ENCODE data around the gene ARHGEF4.

Gene ARHGEF4

DNA sequence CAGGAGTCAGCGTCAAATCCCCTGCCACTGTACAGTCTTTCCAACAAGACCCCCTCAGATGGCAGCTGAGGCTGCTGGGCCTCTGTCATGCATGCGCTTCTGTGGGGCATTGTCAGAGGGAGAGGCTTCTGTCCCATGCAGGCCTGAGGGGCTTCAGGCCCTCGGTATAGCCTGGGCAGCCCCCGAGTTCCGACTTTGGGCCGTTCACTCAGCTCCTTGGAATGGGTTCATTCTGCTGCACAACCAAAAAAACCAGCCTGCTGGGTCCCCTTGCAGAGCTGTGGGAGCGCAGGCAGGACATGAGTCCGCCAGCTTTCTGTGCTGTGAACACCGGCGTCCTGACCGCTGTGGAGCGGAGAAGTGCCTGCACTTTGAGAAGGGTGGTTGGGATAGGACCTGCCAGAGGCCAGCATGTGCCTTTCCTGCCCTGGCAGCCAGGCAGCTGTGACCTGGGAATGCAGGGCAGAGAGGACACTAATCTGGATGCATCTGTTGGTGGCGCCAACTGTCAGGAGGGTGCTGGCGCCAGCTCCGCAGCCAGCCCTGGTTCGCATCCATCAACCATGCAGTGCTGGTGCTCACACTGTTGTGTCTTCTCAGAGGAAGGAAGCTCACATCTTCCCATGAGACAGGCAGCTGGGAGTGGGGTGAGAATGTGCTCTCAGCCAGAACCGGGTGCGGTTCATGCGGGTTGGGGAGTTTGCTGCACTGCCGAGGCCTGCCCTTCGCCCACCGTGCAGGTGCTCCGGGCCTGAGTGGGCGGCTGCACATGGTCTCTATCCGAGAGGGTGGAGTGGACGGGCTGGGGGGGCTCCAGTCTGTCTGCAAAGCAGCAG, 14.3 kb downstream of the ARHGEF4 start:
- Histone ChIP-seq H3K4me2 (ENCODE audit: low read depth, low read length) (no peak overlapping the region), H3K9ac (ENCODE audit: low read length) (no peak overlapping the region)
- DNase-seq: no peak

GRCh38 chr2:130851624-130852382, 15.1 kb downstream of the ARHGEF4 start:
- Histone ChIP-seq H3K27ac (ENCODE audit: low read length) (no peak overlapping the region), H3K9me2 (replicated peaks; ENCODE audit: insufficient read depth, low read length) (no peaks in the 10 kb centered on the region), H3F3A (ENCODE audit: insufficient read depth, low read length) (no peaks in the 10 kb centered on the region), H3K79me2 (ENCODE audit: low read length) (no peaks in the 10 kb centered on the region), H3K4me3 (ENCODE audit: low read length) (no peak overlapping the region), H3K4me1 (ENCODE audit: low read length) (no peaks in the 10 kb centered on the region), H4K20me1 (ENCODE audit: insufficient read depth, low read length) (no peaks in the 10 kb centered on the region), H2AFZ (ENCODE audit: low read length) (no peak overlapping the region), H3K36me3 (replicated peaks; ENCODE audit: insufficient read depth, low read length) (no peaks in the 10 kb centered on the region), H3K27me3 (replicated peaks; ENCODE audit: insufficient read depth, low read length) (no peaks in the 10 kb centered on the region), H3K9me3 (replicated peaks; ENCODE audit: insufficient read depth, low read length) (no peaks in the 10 kb centered on the region), H3K9ac (ENCODE audit: low read length) (no peak overlapping the region), H3K4me2 (ENCODE audit: low read depth, low read length) (no peak overlapping the region)
- no peak for TF ChIP-seq CTCF (IDR thresholded peaks at IDR 0.05; ENCODE audit: low read length)
- no peak for TF ChIP-seq EZH2phosphoT487 (IDR thresholded peaks at IDR 0.05; ENCODE audit: low read length)
- no peak for TF ChIP-seq EZH2 (optimal IDR thresholded peaks at IDR 0.05; ENCODE audit: low read depth, low read length)
- DNase-seq: no peak

More for the DNA sequence above, 14.3 kb downstream of the ARHGEF4 start:
- no peaks in the 10 kb centered on the region for H3F3A ChIP-seq (ENCODE audit: insufficient read depth, low read length)
- H3K4me3 ChIP-seq (ENCODE audit: low read length): no peak overlapping the region
- no peaks in the 10 kb centered on the region for H3K79me2 ChIP-seq (ENCODE audit: low read length)
- H3K27ac ChIP-seq (ENCODE audit: low read length): no peak overlapping the region
- TF ChIP-seq EZH2phosphoT487 (IDR thresholded peaks at IDR 0.05; ENCODE audit: low read length) (no peak), CTCF (IDR thresholded peaks at IDR 0.05; ENCODE audit: low read length) (no peak), EZH2 (optimal IDR thresholded peaks at IDR 0.05; ENCODE audit: low read depth, low read length) (no peak)
- no peaks in the 10 kb centered on the region for H3K9me3 ChIP-seq (replicated peaks; ENCODE audit: insufficient read depth, low read length)
- H3K9me2 ChIP-seq (replicated peaks; ENCODE audit: insufficient read depth, low read length): no peaks in the 10 kb centered on the region
- no peaks in the 10 kb centered on the region for H4K20me1 ChIP-seq (ENCODE audit: insufficient read depth, low read length)
- H3K27me3 ChIP-seq (replicated peaks; ENCODE audit: insufficient read depth, low read length): no peaks in the 10 kb centered on the region
- no peak overlapping the region for H2AFZ ChIP-seq (ENCODE audit: low read length)
- H3K36me3 ChIP-seq (replicated peaks; ENCODE audit: insufficient read depth, low read length): no peaks in the 10 kb centered on the region
- H3K4me1 ChIP-seq (ENCODE audit: low read length): no peaks in the 10 kb centered on the region

- Histone ChIP-seq H3K36me3 (replicated peaks; ENCODE audit: insufficient read depth, low read length) (no peaks in the 10 kb centered on the region), H3K79me2 (ENCODE audit: low read length) (no peaks in the 10 kb centered on the region), H3K27me3 (replicated peaks; ENCODE audit: insufficient read depth, low read length) (no peaks in the 10 kb centered on the region), H2AFZ (ENCODE audit: low read length) (no peak overlapping the region), H3K9me3 (replicated peaks; ENCODE audit: insufficient read depth, low read length) (no peaks in the 10 kb centered on the region), H3K9me2 (replicated peaks; ENCODE audit: insufficient read depth, low read length) (no peaks in the 10 kb centered on the region), H3K4me1 (ENCODE audit: low read length) (no peaks in the 10 kb centered on the region), H3K4me3 (ENCODE audit: low read length) (no peak overlapping the region), H3K4me2 (ENCODE audit: low read depth, low read length) (no peak overlapping the region), H3K9ac (ENCODE audit: low read length) (no peak overlapping the region), H3K27ac (ENCODE audit: low read length) (no peak overlapping the region), H3F3A (ENCODE audit: insufficient read depth, low read length) (no peaks in the 10 kb centered on the region), H4K20me1 (ENCODE audit: insufficient read depth, low read length) (no peaks in the 10 kb centered on the region)
- TF ChIP-seq EZH2 (optimal IDR thresholded peaks at IDR 0.05; ENCODE audit: low read depth, low read length) (no peak), CTCF (IDR thresholded peaks at IDR 0.05; ENCODE audit: low read length) (no peak), EZH2phosphoT487 (IDR thresholded peaks at IDR 0.05; ENCODE audit: low read length) (no peak)
- DNase-seq: no peak
These were observed 15.9 kb downstream of the ARHGEF4 start for GRCh38 chr2:130852521-130853115.
